Brain microvascular endothelial cell (primary cell): ENCODE results near the gene TMEM183A.

Source experiments
- DNase-seq: peaks from one replicate; pipeline ENCODE4 v3.0.0-alpha.2; 2020
- H3K27ac ChIP-seq: fragments of 250-450 bp; sonication (Bioruptor Pico); 2 replicates; pipeline ENCODE4 v1.5.1; 2020; ENCODE audit warnings: mild to moderate bottlenecking, moderate library complexity
- H3K27me3 ChIP-seq: fragments of 250-450 bp; sonication (Bioruptor Pico); replicated peaks from 2 replicates; pipeline ENCODE4 v1.5.1; 2020; ENCODE audit warnings: mild to moderate bottlenecking
- H3K36me3 ChIP-seq: fragments of 250-450 bp; sonication (Bioruptor Pico); replicated peaks from 2 replicates; pipeline ENCODE4 v1.5.1; 2020; ENCODE audit warnings: mild to moderate bottlenecking
- H3K4me3 ChIP-seq: 2 replicates; pipeline ENCODE4 v1.5.1; 2011; ENCODE audit warnings: low read depth, mild to moderate bottlenecking, control low read depth, low read length, moderate library complexity
- CTCF ChIP-seq: IDR thresholded peaks from 2 replicates; pipeline ENCODE4 v1.5.1; 2011; ENCODE audit warnings: low read depth, mild to moderate bottlenecking, moderate library complexity, low read length, control low read depth, inconsistent platforms; ENCODE audit errors: missing control alignments
- in situ Hi-C: cut with HindIII; loops from 2 replicates; pipeline ENCODE4 v1.10.0; 2017; ENCODE audit warnings: low sequenced_read_pairs, low pct_ligation_motif_present

TMEM183A gene

GRCh38 chr1:203006948-203007871 lies at the start of gene TMEM183A:
TSS of gene TMEM183A (plus strand) at chr1:203007374. CDS start at chr1:203007466, 92 bp downstream.
- Histone ChIP-seq H3K36me3 (peaks cover 10% of the 10 kb centered on the region), H3K4me3 (peak within 1 kb of the TSS; percentile 78), H3K27ac (peak within 1 kb of the TSS; percentile 87), H3K27me3 (no peaks in the 10 kb centered on the region)
- in situ Hi-C loops = no loop called here
- no peak for TF ChIP-seq CTCF
- peak; percentile 97 for DNase-seq

GRCh38 chr1:202957733-202958543 lies 49.2 kb upstream of the TMEM183A start, which contains the start of gene ADIPOR1:
TSS of gene ADIPOR1 (minus strand) at chr1:202958312. CDS start at chr1:202951070, 7,242 bp downstream.
- TF ChIP-seq CTCF = no peak
- no peaks in the 10 kb centered on the region for H3K27me3 ChIP-seq
- H3K27ac ChIP-seq = peak within 1 kb of the TSS; percentile 85
- H3K4me3 ChIP-seq = peak within 1 kb of the TSS; percentile 63
- in situ Hi-C loops = no loop called here
- DNase-seq = peak; percentile 73
- peaks cover 5% of the 10 kb centered on the region for H3K36me3 ChIP-seq

GRCh38 chr1:202958544-202959275 lies 48.5 kb upstream of the TMEM183A start:
- no peak for DNase-seq
- Histone ChIP-seq H3K27me3 (no peaks in the 10 kb centered on the region), H3K4me3 (peak overlapping the region; percentile 63), H3K27ac (peak overlapping the region; percentile 3), H3K36me3 (peaks cover 8% of the 10 kb centered on the region)
- TF ChIP-seq CTCF = no peak
- in situ Hi-C loops = no loop called here

- in situ Hi-C loops = no loop called here
- DNase-seq = peak; percentile 49
- no peak overlapping the region for H3K4me3 ChIP-seq
- H3K27me3 ChIP-seq = no peaks in the 10 kb centered on the region
- TF ChIP-seq CTCF = no peak
- H3K27ac ChIP-seq = no peak overlapping the region
- H3K36me3 ChIP-seq = peaks cover 10% of the 10 kb centered on the region
Measured at GRCh38 chr1:202959276-202959620, 47.9 kb upstream of the TMEM183A start.

- TF ChIP-seq CTCF = no peak
- in situ Hi-C loops = no loop called here
- no peak overlapping the region for H3K27ac ChIP-seq
- no peak for DNase-seq
- H3K4me3 ChIP-seq = no peak overlapping the region
- no peaks in the 10 kb centered on the region for H3K27me3 ChIP-seq
- peaks cover 11% of the 10 kb centered on the region for H3K36me3 ChIP-seq
Measured at GRCh38 chr1:202961220-202961880, 45.8 kb upstream of the TMEM183A start.
